ENCODE data around the gene RNASEH1. TPM values are rescaled to one million over a fixed set of nuclear protein-coding genes. Genes with fewer than 3 reads are reported as not detected.
A peak's percentile ranks its signal among the peaks of the same experiment; 100 is the strongest.

Gene RNASEH1
- polyA plus RNA-seq, 3 donors, result 6.8 to 16.4 (median 14.2) TPM

DNA sequence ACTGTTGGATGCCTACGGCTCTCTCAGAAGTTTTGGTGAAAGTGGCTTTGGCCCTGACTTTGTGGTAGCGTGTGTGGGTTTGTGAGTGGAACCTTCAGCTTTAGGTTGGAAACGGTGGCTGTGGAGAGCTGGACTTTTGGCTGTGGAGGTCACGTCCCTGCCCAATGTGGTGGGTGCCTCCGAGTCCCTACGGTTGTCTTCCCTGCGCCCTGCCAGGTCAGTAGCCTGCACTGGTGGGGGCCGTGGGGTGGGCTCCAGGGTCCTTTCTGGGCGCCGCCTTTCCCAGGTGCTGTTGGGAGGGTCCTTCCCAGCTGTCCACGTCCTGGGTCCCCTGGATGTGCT lies 47.9 kb upstream of the RNASEH1 start:
- no peaks in the 10 kb centered on the region for H3K27me3 ChIP-seq (ENCODE audit: control insufficient read depth in 2 of 2, insufficient read depth in 2 of 2, low read length in 2 of 2)
- H4K20me1 ChIP-seq (ENCODE audit: insufficient read depth, low read length), result no peaks in the 10 kb centered on the region
- DNase-seq, result no peak
- Mint-ChIP-seq H3K27me3 (ENCODE audit: low read depth in 3 of 3) (peaks cover 2 to 4% (median 2%) of the 10 kb centered on the region in 3 donors), H3K36me3 (no peaks in the 10 kb centered on the region), H3K27ac (peak overlapping the region in 1 of 7 donors; percentile 4), H3K9me3 (peaks cover 0 to 5% (median 0%) of the 10 kb centered on the region in 7 donors), H3K4me1 (no peaks in the 10 kb centered on the region), H3K4me3 (no peak overlapping the region)
- H3K9me3 ChIP-seq (replicated peaks in 1 of 2; ENCODE audit: control insufficient read depth in 1 of 2, insufficient read depth in 1 of 2, low read length in 2 of 2), result no peaks in the 10 kb centered on the region
- H3K4me3 ChIP-seq (replicated peaks in 1 of 3; ENCODE audit: low read depth in 2 of 3, low read length in 3 of 3), result no peak overlapping the region
- no peaks in the 10 kb centered on the region for H3K36me3 ChIP-seq (replicated peaks in 1 of 2; ENCODE audit: control insufficient read depth in 1 of 2, insufficient read depth in 2 of 2, low read length in 2 of 2)
- H3K4me1 ChIP-seq (ENCODE audit: control insufficient read depth in 1 of 2, insufficient read depth in 2 of 2, low read length in 2 of 2), result no peaks in the 10 kb centered on the region
- H3K79me2 ChIP-seq (ENCODE audit: insufficient read depth, low read length), result no peaks in the 10 kb centered on the region
- TF ChIP-seq, protein P1, sequence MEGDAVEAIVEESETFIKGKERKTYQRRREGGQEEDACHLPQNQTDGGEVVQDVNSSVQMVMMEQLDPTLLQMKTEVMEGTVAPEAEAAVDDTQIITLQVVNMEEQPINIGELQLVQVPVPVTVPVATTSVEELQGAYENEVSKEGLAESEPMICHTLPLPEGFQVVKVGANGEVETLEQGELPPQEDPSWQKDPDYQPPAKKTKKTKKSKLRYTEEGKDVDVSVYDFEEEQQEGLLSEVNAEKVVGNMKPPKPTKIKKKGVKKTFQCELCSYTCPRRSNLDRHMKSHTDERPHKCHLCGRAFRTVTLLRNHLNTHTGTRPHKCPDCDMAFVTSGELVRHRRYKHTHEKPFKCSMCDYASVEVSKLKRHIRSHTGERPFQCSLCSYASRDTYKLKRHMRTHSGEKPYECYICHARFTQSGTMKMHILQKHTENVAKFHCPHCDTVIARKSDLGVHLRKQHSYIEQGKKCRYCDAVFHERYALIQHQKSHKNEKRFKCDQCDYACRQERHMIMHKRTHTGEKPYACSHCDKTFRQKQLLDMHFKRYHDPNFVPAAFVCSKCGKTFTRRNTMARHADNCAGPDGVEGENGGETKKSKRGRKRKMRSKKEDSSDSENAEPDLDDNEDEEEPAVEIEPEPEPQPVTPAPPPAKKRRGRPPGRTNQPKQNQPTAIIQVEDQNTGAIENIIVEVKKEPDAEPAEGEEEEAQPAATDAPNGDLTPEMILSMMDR (IDR thresholded peaks at IDR 0.05), result no peak
- no peak overlapping the region for H3K4me2 ChIP-seq (replicated peaks; ENCODE audit: extremely low read depth, low read length, poor library complexity, severe bottlenecking)
- H3K27ac ChIP-seq (ENCODE audit: low read depth in 1 of 2, low read length in 2 of 2), result no peak overlapping the region
- 97% methylated on average over 10 of the region's 11 CpGs for WGBS (ENCODE audit: insufficient coverage)
- H3K9ac ChIP-seq (ENCODE audit: insufficient read depth, low read length, poor library complexity, severe bottlenecking), result no peak overlapping the region
- intact Hi-C loops (cut with micrococcal nuclease), result no loop called here
- H2AFZ ChIP-seq (ENCODE audit: insufficient read depth, low read depth, low read length, poor library complexity, severe bottlenecking), result no peak overlapping the region

DNA sequence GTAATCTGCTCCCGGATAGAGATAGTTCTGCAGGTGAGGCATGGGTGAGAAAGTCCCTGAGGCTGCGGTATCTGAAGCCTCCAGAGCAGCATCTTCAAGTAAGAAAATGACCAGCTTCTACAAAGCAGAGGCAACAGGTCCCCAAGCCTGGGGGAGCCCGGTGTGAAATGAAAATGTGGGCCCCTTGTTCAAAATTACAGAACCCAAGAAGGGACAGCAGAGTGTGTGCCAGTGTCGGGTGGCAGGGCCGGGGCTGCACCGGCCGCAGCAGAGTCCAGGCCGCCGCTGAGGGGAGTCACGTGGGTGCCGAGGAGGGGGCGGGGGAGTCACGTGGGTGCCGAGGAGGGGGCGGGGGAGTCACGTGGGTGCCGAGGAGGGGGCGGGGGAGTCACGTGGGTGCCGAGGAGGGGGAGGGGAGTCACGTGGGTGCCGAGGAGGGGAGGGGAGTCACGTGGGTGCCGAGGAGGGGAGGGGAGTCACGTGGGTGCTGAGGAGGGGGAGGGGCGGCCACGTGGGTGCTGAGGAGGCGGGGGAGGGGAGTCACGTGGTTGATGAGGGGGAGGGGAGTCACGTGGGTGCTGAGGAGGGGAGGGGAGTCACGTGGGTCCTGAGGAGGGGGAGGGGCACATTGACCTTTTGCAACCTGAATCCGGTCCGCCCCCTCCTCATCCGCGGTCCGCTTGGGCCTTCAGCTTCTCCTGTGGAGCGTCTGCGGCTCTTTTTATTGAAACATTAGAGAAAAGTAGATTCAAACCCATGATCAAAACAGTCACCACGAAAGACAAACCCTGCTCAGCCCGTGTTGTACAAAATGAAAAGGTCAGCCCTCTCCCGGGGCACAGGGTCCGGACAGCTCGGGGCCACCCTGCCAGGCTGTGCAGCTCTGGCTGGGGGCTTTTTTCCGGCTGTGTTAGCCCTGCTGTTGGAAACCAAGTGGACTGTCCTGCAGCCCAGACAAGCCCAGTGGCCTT lies 47.1 kb upstream of the RNASEH1 start:
- Histone ChIP-seq H3K9ac (ENCODE audit: insufficient read depth, low read length, poor library complexity, severe bottlenecking) (no peak overlapping the region), H3K4me3 (replicated peaks in 1 of 3; ENCODE audit: low read depth in 2 of 3, low read length in 3 of 3) (no peak overlapping the region), H4K20me1 (ENCODE audit: insufficient read depth, low read length) (no peaks in the 10 kb centered on the region), H3K36me3 (replicated peaks in 1 of 2; ENCODE audit: control insufficient read depth in 1 of 2, insufficient read depth in 2 of 2, low read length in 2 of 2) (no peaks in the 10 kb centered on the region), H2AFZ (ENCODE audit: insufficient read depth, low read depth, low read length, poor library complexity, severe bottlenecking) (no peak overlapping the region), H3K9me3 (replicated peaks in 1 of 2; ENCODE audit: control insufficient read depth in 1 of 2, insufficient read depth in 1 of 2, low read length in 2 of 2) (no peaks in the 10 kb centered on the region), H3K4me1 (ENCODE audit: control insufficient read depth in 1 of 2, insufficient read depth in 2 of 2, low read length in 2 of 2) (no peaks in the 10 kb centered on the region), H3K27ac (ENCODE audit: low read depth in 1 of 2, low read length in 2 of 2) (no peak overlapping the region), H3K79me2 (ENCODE audit: insufficient read depth, low read length) (no peaks in the 10 kb centered on the region), H3K4me2 (replicated peaks; ENCODE audit: extremely low read depth, low read length, poor library complexity, severe bottlenecking) (peak overlapping the region; percentile 19), H3K27me3 (ENCODE audit: control insufficient read depth in 2 of 2, insufficient read depth in 2 of 2, low read length in 2 of 2) (no peaks in the 10 kb centered on the region)
- Mint-ChIP-seq H3K4me3 (peak overlapping the region in 1 of 2 donors; percentile 79), H3K27me3 (ENCODE audit: low read depth in 3 of 3) (peaks cover 2 to 4% (median 2%) of the 10 kb centered on the region in 3 donors), H3K36me3 (no peaks in the 10 kb centered on the region), H3K9me3 (peaks cover 0 to 5% (median 0%) of the 10 kb centered on the region in 7 donors), H3K4me1 (no peaks in the 10 kb centered on the region), H3K27ac (peak overlapping the region in 2 of 7 donors; percentile 35 to 70)
- DNase-seq, result no peak
- TF ChIP-seq, protein P1 (IDR thresholded peaks at IDR 0.05), result no peak
- WGBS (ENCODE audit: insufficient coverage), result 73% methylated on average over 16 of the region's 44 CpGs
- intact Hi-C loops (cut with micrococcal nuclease), result no loop called here
